ENCODE data around the gene PRAME. TPM values are rescaled to one million over a fixed set of nuclear protein-coding genes. Genes with fewer than 3 reads are reported as not detected.
A peak's percentile ranks its signal among the peaks of the same experiment; 100 is the strongest.

PRAME gene
- total RNA-seq, 1 donor from 2014 or later, result 2.2 TPM

DNA sequence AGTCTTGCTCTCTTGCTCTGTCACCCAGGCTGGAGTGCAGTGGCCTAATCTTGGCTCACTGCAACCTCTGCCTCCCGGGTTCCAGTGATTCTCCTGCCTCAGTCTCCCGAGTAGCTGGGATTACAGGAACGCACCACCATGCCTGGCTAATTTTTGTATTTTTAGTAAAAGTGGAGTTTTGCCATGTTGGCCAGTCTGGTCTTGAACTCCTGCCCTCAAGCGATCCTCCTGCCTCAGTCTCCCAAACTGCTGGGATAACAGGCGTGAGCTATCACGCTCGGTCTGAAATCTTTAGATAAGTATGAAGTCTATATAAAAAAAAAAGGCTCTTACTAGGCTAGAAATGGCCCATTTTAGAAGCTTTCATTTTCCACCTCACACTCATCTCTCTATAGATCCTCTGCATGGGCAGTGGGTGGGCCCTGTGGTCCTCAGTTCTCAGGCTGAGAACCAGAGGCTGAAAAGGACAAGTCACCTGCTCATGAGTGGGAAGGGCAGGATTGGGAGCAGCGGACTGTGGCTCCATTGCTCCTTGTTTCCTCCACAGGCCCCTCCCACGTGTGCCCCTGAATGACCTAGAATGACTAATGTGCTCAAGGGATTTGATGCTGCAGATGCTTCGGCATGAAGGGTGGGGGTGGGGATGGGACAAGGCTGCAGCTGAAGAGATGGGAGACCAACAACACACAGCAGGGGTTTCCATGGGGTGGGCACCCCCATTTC, 19.8 kb upstream of the PRAME start:
- peak; percentile 53 for DNase-seq (ENCODE audit: low read depth)
- no peak overlapping the region for H3K4me3 ChIP-seq (ENCODE audit: low read depth, low read length)
- TF ChIP-seq, protein P1, sequence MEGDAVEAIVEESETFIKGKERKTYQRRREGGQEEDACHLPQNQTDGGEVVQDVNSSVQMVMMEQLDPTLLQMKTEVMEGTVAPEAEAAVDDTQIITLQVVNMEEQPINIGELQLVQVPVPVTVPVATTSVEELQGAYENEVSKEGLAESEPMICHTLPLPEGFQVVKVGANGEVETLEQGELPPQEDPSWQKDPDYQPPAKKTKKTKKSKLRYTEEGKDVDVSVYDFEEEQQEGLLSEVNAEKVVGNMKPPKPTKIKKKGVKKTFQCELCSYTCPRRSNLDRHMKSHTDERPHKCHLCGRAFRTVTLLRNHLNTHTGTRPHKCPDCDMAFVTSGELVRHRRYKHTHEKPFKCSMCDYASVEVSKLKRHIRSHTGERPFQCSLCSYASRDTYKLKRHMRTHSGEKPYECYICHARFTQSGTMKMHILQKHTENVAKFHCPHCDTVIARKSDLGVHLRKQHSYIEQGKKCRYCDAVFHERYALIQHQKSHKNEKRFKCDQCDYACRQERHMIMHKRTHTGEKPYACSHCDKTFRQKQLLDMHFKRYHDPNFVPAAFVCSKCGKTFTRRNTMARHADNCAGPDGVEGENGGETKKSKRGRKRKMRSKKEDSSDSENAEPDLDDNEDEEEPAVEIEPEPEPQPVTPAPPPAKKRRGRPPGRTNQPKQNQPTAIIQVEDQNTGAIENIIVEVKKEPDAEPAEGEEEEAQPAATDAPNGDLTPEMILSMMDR (conservative IDR thresholded peaks at IDR 0.05; ENCODE audit: low read depth, low read length), result no peak

DNA sequence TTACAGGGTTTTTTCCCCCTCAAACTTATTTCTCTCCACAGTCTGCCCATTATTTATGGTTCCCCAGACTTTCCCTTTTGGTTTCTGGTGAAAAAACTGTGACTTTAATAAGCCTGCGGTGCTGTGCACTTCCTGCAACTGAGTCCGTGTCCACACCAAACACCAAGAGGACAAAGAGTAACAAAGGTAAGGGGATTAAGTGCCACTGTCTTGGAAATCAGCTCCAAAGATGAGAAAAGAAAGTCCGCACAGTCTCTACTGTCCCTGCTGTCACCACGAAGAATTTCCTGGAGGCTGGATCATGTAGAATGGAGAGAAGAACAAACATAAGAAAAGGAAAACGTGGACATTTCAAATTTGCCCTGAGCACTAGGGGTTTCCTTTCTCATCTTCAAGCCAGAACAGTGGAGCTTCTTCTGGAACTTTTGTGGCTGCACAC, 17.9 kb upstream of the PRAME start:
- DNase-seq (ENCODE audit: low read depth), result no peak
- TF ChIP-seq, protein P1 (conservative IDR thresholded peaks at IDR 0.05; ENCODE audit: low read depth, low read length), result no peak
- no peak overlapping the region for H3K4me3 ChIP-seq (ENCODE audit: low read depth, low read length)

DNA sequence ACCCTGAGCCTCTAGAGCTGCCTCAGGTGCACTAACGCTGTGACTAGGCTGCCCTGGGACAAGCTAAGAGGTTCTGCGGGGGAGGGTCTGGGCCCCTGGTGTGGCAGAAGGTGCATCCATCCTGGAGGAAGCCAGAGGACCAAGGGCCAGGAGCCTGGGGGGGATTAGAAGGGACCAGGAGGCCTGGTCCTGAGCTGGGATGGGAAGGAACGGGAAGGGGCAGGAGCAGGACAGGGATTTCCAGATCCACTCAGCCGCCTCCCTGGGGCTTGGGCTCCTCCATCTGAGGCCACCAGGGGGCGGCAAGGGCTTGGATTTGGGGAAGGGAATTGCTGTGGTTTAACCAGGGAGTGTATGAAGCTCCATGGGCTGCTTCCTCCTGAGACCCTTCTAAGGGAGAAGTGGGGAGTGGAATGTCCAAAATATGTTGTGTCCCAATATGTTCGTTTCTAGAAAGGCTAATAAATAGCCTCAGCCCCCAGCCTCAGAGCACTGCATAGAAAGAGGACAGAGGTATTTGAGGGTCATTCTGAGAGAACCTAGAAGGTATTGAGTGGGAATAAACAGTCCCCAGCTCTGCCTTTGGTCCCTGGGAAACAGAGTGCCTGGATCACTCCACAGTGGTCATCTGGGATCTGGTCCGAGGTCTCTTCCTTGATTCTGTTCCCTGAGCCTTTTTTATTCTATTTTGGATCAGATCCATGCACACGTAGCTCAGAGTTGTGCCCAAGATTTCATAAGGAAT, 17.4 kb upstream of the PRAME start:
- TF ChIP-seq, protein P1 (conservative IDR thresholded peaks at IDR 0.05; ENCODE audit: low read depth, low read length), result peak; percentile 89
- no peak overlapping the region for H3K4me3 ChIP-seq (ENCODE audit: low read depth, low read length)
- no peak for DNase-seq (ENCODE audit: low read depth)

DNA sequence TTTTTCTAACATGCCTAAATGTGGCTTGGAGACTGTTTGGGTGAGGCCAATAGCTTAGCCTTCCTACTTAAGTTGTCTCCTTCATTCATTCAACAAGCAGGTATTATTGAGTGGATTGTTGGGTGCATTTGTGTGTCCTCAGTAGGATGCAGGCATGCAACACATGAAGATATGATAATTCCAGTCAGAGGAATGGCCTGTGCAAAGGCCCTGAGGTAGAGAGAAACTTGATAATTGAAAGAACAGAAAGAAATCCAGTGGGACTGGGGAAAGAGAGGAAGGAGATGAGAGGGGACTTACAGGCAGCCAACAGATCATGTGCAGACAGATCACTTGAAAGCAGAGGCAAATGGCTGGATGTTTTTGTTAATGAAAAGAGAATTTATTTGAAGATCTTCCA, 15.3 kb upstream of the PRAME start:
- H3K4me3 ChIP-seq (ENCODE audit: low read depth, low read length), result no peak overlapping the region
- TF ChIP-seq, protein P1 (conservative IDR thresholded peaks at IDR 0.05; ENCODE audit: low read depth, low read length), result no peak
- no peak for DNase-seq (ENCODE audit: low read depth)

DNA sequence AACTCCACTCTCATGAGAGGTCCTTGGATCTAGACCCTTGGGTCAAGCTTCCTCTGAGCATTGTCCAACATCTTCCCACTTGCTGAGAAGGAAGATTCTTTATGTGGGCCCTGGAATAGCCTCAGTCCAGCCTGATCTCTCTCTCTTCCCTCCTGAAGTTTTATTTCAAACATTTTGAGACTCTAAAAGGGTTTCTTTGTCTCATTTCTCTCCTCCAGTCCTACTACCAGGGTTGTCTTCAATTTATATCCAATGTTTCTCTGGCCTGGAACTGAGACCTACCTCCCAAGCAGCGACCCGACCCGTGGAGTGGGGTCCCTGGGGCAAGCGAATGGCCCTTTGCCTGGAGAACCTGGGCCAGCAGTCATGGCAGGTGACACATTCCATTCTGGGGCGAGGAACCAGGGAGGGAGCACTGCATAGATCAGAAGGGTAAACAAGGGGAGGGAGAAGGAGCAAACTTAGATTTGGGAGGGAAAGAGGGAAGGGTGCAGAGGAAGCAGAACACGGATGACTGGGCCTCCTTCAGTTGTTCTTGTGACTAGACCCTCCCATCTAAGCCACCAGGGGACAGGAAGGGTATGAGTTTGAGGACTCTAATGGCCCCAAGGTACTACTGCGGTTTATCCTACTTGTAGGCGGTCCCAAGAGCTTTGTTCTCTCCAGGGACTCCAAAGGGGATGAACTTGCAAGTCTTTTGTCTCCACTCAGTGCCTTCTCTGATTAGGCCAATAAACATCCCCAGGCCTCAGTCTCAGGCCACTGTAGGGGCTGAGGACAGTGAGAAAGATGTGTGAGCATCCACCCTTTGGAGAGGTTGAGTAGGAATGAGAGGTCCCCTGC, 14.2 kb upstream of the PRAME start:
- H3K4me3 ChIP-seq (ENCODE audit: low read depth, low read length), result no peak overlapping the region
- TF ChIP-seq, protein P1 (conservative IDR thresholded peaks at IDR 0.05; ENCODE audit: low read depth, low read length), result no peak
- DNase-seq (ENCODE audit: low read depth), result no peak

DNA sequence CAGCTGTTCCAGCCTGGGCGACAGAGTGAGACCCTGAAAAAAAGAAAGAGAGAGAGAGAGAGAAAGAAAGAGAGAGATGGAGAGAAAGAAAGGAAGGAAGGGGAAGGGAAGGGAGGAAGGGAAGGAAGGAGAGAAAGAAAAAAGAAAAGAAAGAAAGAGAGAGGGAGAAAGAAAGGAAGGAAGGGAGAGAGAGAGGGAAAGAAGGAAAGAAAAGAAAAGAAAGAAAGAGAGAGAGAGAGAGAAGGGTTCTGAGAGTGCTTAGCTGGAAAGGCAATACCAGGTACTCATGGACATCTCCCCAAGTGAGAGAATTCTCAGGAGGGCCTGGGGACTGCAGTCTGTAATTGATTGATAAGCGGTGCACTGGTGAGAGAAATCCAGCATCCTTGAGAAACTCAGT, 12.8 kb upstream of the PRAME start:
- H3K4me3 ChIP-seq (ENCODE audit: low read depth, low read length), result no peak overlapping the region
- no peak for DNase-seq (ENCODE audit: low read depth)
- TF ChIP-seq, protein P1 (conservative IDR thresholded peaks at IDR 0.05; ENCODE audit: low read depth, low read length), result no peak

Measured in epithelial cell of proximal tubule (primary cell).